ENCODE measurements around the gene PPP1R11.
"Not testable (repeated sequence)": the region's sequence is repeated elsewhere in the genome, so short reads cannot be mapped to it uniquely, and the experiment has no call there.

Gene PPP1R11

GRCh38 chr6:30113841-30114240 is 46.8 kb downstream of the PPP1R11 start:
- DNase-seq (ENCODE audit: low read depth): no peak
- no peak for TF ChIP-seq CTCF (IDR thresholded peaks at IDR 0.05; ENCODE audit: low read length, missing control alignments)
- H3K4me3 ChIP-seq (replicated peaks; ENCODE audit: low read depth, low read length): no peak overlapping the region

DNA sequence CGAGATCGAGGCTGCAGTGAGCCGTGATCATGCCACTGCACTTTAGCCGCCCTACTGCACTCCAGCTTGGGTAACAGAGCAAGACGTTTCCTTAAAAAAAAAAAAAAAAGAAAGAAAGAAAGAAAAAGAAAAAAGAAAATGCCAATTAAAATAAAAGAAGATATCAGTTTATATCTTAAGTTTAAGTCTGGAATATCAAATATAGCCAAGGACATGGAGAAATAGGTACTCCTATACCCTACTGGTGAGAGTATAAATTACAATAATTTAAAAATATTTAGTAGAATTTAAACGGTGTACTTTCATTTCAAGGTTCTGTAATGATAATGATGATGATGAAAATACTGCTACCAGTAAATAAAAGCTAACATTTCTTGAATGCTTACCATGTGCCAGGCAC is 49.7 kb downstream of the PPP1R11 start:
- no peak overlapping the region for H3K4me3 ChIP-seq (replicated peaks; ENCODE audit: low read depth, low read length)
- no peak for TF ChIP-seq CTCF (IDR thresholded peaks at IDR 0.05; ENCODE audit: low read length, missing control alignments)
- no peak for DNase-seq (ENCODE audit: low read depth)

- not testable (repeated sequence) for DNase-seq (ENCODE audit: low read depth); H3K4me3 ChIP-seq (replicated peaks; ENCODE audit: low read depth, low read length)
Observed at GRCh38 chr6:30118691-30119090, 51.7 kb downstream of the PPP1R11 start.
